Liver (tissue), 9 donors: ENCODE results near the gene CDR2. TPM values are rescaled to one million over a fixed set of nuclear protein-coding genes. Genes with fewer than 3 reads are reported as not detected.

Source experiments
- DNase-seq: peaks from one replicate; pipeline ENCODE4 v3.0.0-alpha.2; 2017; ENCODE audit warnings: low spot score
- H3K27ac ChIP-seq, 2 donors: one replicate each; pipeline ENCODE4 v1.7.0; 2013; ENCODE audit warnings: inconsistent platforms in 2 of 2, low read length in 2 of 2, control low read depth in 1 of 2, low read depth in 1 of 2, mild to moderate bottlenecking in 1 of 2
- H3K27me3 ChIP-seq, 4 donors: one replicate each; pipeline versions ENCODE4 v1.6.1 to v1.7.0; 2013; ENCODE audit warnings: low read length in 3 of 4, inconsistent platforms in 1 of 4, mild to moderate bottlenecking in 1 of 4, moderate library complexity in 1 of 4; ENCODE audit not compliant: control insufficient read depth in 4 of 4, insufficient read depth in 4 of 4
- H3K36me3 ChIP-seq, 4 donors: one replicate each; pipeline versions ENCODE4 v1.6.1 to v1.7.0; 2013; ENCODE audit warnings: low read length in 3 of 4, mild to moderate bottlenecking in 3 of 4, low read depth in 1 of 4, moderate library complexity in 1 of 4; ENCODE audit not compliant: control insufficient read depth in 4 of 4, insufficient read depth in 3 of 4
- H3K4me1 ChIP-seq, 4 donors: one replicate each; pipeline versions ENCODE4 v1.6.1 to v1.7.0; 2013; ENCODE audit warnings: low read length in 3 of 4, mild to moderate bottlenecking in 3 of 4, moderate library complexity in 1 of 4; ENCODE audit not compliant: control insufficient read depth in 4 of 4, insufficient read depth in 4 of 4
- H3K4me3 ChIP-seq, 3 donors: one replicate each; pipeline versions ENCODE4 v1.6.1 to v1.7.0; 2013; ENCODE audit warnings: low read length in 3 of 3, control low read depth in 1 of 3, low read depth in 1 of 3, mild to moderate bottlenecking in 1 of 3
- H3K9ac ChIP-seq, 2 donors: one replicate each; pipeline ENCODE4 v1.7.0; 2013; ENCODE audit warnings: low read length in 2 of 2, mild to moderate bottlenecking in 2 of 2, moderate library complexity in 2 of 2, control low read depth in 1 of 2, low read depth in 1 of 2
- H3K9me3 ChIP-seq, 4 donors: one replicate each; pipeline versions ENCODE4 v1.6.1 to v1.7.0; 2013; ENCODE audit warnings: low read length in 3 of 4; ENCODE audit not compliant: control insufficient read depth in 4 of 4
- EGR1 ChIP-seq, 2 donors: IDR thresholded peaks; 2 replicates each; pipeline ENCODE4 v1.6.1; 2016 to 2018; ENCODE audit warnings: antibody characterized with exemption in 2 of 2, low read depth in 2 of 2
- FOXA1 ChIP-seq: IDR thresholded peaks from 2 replicates; pipeline ENCODE4 v1.6.1; 2016; ENCODE audit warnings: antibody characterized with exemption
- FOXA2 ChIP-seq: IDR thresholded peaks from 2 replicates; pipeline ENCODE4 v1.6.1; 2016; ENCODE audit warnings: antibody characterized with exemption
- GABPA ChIP-seq, 2 donors: IDR thresholded peaks in 1 of 2; conservative IDR thresholded peaks in 1 of 2; 2 replicates each; pipeline ENCODE4 v1.6.1; 2016; ENCODE audit warnings: antibody characterized with exemption in 2 of 2, mild to moderate bottlenecking in 1 of 2, moderate library complexity in 1 of 2
- HNF4A ChIP-seq, 2 donors: conservative IDR thresholded peaks; 2 replicates each; pipeline ENCODE4 v1.6.1; 2016; ENCODE audit warnings: antibody characterized with exemption in 2 of 2, mild to moderate bottlenecking in 2 of 2
- HNF4G ChIP-seq: IDR thresholded peaks from 2 replicates; pipeline ENCODE4 v1.6.1; 2016; ENCODE audit warnings: antibody characterized with exemption
- JUND ChIP-seq, 2 donors: IDR thresholded peaks; 2 replicates each; pipeline ENCODE4 v1.6.1; 2016; ENCODE audit warnings: antibody characterized with exemption in 2 of 2
- NR2F2 ChIP-seq: IDR thresholded peaks from 2 replicates; pipeline ENCODE4 v1.6.1; 2016; ENCODE audit warnings: antibody characterized with exemption
- RXRA ChIP-seq, 2 donors: IDR thresholded peaks; 2 replicates each; pipeline ENCODE4 v1.6.1; 2017 to 2018; ENCODE audit warnings: antibody characterized with exemption in 2 of 2, mild to moderate bottlenecking in 1 of 2
- TAF1 ChIP-seq: conservative IDR thresholded peaks from 2 replicates; pipeline ENCODE4 v1.6.1; 2016; ENCODE audit warnings: antibody characterized with exemption, mild to moderate bottlenecking
- YY1 ChIP-seq: IDR thresholded peaks from 2 replicates; pipeline ENCODE4 v1.6.1; 2016; ENCODE audit warnings: antibody characterized with exemption, mild to moderate bottlenecking
- WGBS: extraction: QIAGEN DNeasy Blood & Tissue Kit; methylation state at CpG from one replicate; pipeline ENCODE4 v1.1.7; 2013; 5-methylcytosine and 5-hydroxymethylcytosine counted together
- polyA plus RNA-seq, 2 donors: library from polyadenylated mRNA; stranded (reverse) in 1 of 2; unstranded in 1 of 2; fragments of 200-250 nt in 1 of 2; fragments of >200 nt in 1 of 2; fragmentation: Nextera tagmentation in 1 of 2; extraction: Ambion mirVana in 1 of 2; gene quantifications; one replicate each; pipeline versions ENCODE4 v1.2.1 to v1.2.3, GENCODE V29; 2013 to 2015
- total RNA-seq, 2 donors: library from RNA; depleted of rRNA; stranded (reverse); fragments of >200 nt; gene quantifications; one replicate each; pipeline ENCODE4 v1.2.3, GENCODE V29; 2014
- TF ChIP-seq, protein P1 (sequence below): IDR thresholded peaks from 2 replicates; pipeline ENCODE4 v1.6.1; 2016; ENCODE audit warnings: antibody characterized with exemption, mild to moderate bottlenecking
- TF ChIP-seq, protein P2 (sequence below): IDR thresholded peaks from 2 replicates; pipeline ENCODE4 v1.6.1; 2016; ENCODE audit warnings: antibody characterized with exemption
- TF ChIP-seq, protein P3 (sequence below): fragments of 150-350 bp; IDR thresholded peaks from 2 replicates; pipeline ENCODE4 v1.5.1; 2017; ENCODE audit warnings: improper control_type of control experiment, low read depth, low read length; ENCODE audit not compliant: missing input control
- TF ChIP-seq, protein P4 (sequence below): IDR thresholded peaks from 2 replicates; pipeline ENCODE4 v1.6.1; 2016; ENCODE audit warnings: antibody characterized with exemption
- donor health status: healthy.
- donor health status: healthy.
- donor health status: healthy.
- donor health status: healthy.
- donor health status: healthy.

CDR2 gene
- total and polyA plus RNA-seq, 4 donors, result 2.9 to 12.1 (median 9.7) TPM

DNA sequence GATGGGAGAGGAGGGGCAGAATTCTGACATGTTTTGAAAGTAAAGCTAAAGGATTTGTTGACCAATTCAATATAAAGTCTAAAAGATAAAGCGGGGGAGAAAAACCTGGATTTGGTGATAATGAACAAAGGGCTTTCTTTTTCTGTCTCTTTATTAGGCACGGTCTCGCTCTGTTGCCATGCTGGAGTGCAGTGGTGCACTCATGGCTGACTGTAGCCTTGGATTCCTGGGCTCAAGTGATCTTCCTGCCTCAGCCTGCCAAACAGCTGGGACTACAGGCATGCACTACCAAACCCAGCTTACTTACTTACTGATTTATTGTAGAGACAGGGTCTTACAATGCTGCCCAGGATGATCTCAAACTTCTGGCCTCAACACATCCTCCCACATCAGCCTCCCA lies 7.5 kb downstream of the CDR2 start:
- no peak for DNase-seq
- TF ChIP-seq JUND (IDR thresholded peaks at IDR 0.05) (no peak), GABPA (IDR thresholded peaks at IDR 0.05 in 1 of 2, conservative IDR thresholded peaks at IDR 0.05 in 1 of 2) (no peak), TAF1 (no peak), HNF4G (no peak), YY1 (no peak), NR2F2 (no peak), FOXA2 (no peak)
- TF ChIP-seq, protein P1, sequence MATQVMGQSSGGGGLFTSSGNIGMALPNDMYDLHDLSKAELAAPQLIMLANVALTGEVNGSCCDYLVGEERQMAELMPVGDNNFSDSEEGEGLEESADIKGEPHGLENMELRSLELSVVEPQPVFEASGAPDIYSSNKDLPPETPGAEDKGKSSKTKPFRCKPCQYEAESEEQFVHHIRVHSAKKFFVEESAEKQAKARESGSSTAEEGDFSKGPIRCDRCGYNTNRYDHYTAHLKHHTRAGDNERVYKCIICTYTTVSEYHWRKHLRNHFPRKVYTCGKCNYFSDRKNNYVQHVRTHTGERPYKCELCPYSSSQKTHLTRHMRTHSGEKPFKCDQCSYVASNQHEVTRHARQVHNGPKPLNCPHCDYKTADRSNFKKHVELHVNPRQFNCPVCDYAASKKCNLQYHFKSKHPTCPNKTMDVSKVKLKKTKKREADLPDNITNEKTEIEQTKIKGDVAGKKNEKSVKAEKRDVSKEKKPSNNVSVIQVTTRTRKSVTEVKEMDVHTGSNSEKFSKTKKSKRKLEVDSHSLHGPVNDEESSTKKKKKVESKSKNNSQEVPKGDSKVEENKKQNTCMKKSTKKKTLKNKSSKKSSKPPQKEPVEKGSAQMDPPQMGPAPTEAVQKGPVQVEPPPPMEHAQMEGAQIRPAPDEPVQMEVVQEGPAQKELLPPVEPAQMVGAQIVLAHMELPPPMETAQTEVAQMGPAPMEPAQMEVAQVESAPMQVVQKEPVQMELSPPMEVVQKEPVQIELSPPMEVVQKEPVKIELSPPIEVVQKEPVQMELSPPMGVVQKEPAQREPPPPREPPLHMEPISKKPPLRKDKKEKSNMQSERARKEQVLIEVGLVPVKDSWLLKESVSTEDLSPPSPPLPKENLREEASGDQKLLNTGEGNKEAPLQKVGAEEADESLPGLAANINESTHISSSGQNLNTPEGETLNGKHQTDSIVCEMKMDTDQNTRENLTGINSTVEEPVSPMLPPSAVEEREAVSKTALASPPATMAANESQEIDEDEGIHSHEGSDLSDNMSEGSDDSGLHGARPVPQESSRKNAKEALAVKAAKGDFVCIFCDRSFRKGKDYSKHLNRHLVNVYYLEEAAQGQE, result no peak
- TF ChIP-seq, protein P2, sequence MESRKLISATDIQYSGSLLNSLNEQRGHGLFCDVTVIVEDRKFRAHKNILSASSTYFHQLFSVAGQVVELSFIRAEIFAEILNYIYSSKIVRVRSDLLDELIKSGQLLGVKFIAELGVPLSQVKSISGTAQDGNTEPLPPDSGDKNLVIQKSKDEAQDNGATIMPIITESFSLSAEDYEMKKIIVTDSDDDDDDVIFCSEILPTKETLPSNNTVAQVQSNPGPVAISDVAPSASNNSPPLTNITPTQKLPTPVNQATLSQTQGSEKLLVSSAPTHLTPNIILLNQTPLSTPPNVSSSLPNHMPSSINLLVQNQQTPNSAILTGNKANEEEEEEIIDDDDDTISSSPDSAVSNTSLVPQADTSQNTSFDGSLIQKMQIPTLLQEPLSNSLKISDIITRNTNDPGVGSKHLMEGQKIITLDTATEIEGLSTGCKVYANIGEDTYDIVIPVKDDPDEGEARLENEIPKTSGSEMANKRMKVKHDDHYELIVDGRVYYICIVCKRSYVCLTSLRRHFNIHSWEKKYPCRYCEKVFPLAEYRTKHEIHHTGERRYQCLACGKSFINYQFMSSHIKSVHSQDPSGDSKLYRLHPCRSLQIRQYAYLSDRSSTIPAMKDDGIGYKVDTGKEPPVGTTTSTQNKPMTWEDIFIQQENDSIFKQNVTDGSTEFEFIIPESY, result no peak
- TF ChIP-seq, protein P3, sequence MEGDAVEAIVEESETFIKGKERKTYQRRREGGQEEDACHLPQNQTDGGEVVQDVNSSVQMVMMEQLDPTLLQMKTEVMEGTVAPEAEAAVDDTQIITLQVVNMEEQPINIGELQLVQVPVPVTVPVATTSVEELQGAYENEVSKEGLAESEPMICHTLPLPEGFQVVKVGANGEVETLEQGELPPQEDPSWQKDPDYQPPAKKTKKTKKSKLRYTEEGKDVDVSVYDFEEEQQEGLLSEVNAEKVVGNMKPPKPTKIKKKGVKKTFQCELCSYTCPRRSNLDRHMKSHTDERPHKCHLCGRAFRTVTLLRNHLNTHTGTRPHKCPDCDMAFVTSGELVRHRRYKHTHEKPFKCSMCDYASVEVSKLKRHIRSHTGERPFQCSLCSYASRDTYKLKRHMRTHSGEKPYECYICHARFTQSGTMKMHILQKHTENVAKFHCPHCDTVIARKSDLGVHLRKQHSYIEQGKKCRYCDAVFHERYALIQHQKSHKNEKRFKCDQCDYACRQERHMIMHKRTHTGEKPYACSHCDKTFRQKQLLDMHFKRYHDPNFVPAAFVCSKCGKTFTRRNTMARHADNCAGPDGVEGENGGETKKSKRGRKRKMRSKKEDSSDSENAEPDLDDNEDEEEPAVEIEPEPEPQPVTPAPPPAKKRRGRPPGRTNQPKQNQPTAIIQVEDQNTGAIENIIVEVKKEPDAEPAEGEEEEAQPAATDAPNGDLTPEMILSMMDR, result no peak

DNA sequence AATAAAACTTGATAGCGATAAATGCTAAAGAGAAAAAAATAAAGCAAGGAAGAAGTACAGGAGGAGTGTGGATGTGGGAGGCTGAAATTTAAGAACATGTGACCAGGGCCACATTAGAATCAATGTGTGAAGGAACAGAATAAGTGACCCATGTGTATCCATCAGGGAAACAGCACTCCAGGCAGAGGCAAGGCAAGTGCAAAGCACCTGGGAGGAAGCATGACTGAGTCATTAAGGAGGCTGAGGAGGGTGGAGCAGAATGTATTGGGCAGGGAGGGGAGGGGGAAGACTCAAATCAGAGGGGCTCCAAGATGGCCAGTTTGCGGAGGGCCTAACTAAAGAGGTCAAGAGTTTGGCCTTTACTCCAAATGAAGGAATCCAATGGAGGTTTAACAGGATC lies 8.0 kb downstream of the CDR2 start:
- TF ChIP-seq FOXA1, result no peak
- TF ChIP-seq, protein P4, sequence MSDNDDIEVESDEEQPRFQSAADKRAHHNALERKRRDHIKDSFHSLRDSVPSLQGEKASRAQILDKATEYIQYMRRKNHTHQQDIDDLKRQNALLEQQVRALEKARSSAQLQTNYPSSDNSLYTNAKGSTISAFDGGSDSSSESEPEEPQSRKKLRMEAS, result no peak
- TF ChIP-seq YY1, result no peak
- TF ChIP-seq, protein P1, result no peak
- TF ChIP-seq FOXA2, result no peak
- no peak for TF ChIP-seq EGR1 (IDR thresholded peaks at IDR 0.05; ENCODE audit: low read depth in 2 of 2)
- TF ChIP-seq RXRA (IDR thresholded peaks at IDR 0.05), result no peak
- TF ChIP-seq, protein P2, result no peak
- TF ChIP-seq, protein P3, result no peak
- TF ChIP-seq HNF4G, result no peak
- no peak for TF ChIP-seq NR2F2
- no peak for TF ChIP-seq HNF4A (conservative IDR thresholded peaks at IDR 0.05)

More for the DNA sequence above, 7.5 kb downstream of the CDR2 start:
- Histone ChIP-seq H3K9ac (no peak overlapping the region), H3K4me1 (peaks cover 0 to 20% (median 5%) of the 10 kb centered on the region in 4 donors), H3K36me3 (peaks cover 0 to 9% (median 7%) of the 10 kb centered on the region in 4 donors), H3K27ac (no peak overlapping the region), H3K4me3 (no peak overlapping the region), H3K27me3 (no peaks in the 10 kb centered on the region), H3K9me3 (no peaks in the 10 kb centered on the region)
- 96% methylated on average over 3 of the region's 3 CpGs for WGBS

More for the DNA sequence above, 8.0 kb downstream of the CDR2 start:
- Histone ChIP-seq H3K27ac (no peak overlapping the region), H3K36me3 (peaks cover 0 to 9% (median 7%) of the 10 kb centered on the region in 4 donors), H3K4me3 (no peak overlapping the region), H3K4me1 (peaks cover 0 to 20% (median 4%) of the 10 kb centered on the region in 4 donors), H3K9ac (no peak overlapping the region), H3K9me3 (no peaks in the 10 kb centered on the region), H3K27me3 (no peaks in the 10 kb centered on the region)
- WGBS, result 95% methylated on average over 2 of the region's 2 CpGs
- no peak for DNase-seq
